ENCODE results near the gene FAM13A. TPM values are rescaled to one million over a fixed set of nuclear protein-coding genes. Genes with fewer than 3 reads are reported as not detected.

Gene FAM13A
- total and polyA plus RNA-seq, 2 donors (not counting 3 experiments of a cell fraction or from before 2014, with no cell fraction given): 3.3 to 10.5 TPM

DNA sequence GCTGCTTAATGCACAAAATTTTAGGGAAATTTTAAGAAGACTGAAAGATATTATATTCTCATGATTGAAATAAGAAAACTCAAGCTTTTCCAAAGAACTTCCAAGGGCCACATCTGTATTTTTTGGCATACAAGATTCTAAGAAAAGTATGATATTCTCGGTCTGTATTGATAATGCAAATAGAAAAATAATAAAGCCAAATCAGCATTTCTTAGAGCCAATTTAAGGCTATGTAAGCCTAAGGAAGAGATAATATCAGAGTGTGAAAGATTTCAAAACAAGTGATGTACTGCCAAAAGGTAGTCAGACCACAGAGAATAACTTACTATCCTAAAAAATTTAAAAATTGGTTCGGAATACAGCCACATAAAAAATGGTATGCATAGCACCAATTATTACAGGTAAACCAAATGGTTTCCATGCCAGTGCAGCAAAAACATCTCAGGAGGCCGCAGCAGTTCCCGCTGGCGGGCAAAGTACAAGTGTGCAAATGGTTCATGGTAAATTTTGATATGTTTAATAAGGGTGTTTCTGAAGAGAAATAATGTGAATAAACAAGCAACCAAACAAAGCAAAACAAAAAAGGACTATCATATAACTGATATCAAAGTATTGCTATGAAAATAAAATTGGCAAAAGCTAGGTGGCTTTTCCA, 324.1 kb downstream of the FAM13A start:
- Histone ChIP-seq H3K27me3 (ENCODE audit: control insufficient read depth in 2 of 2, insufficient read depth in 2 of 2, low read length in 2 of 2) (no peaks in the 10 kb centered on the region), H3K4me3 (replicated peaks in 1 of 3; ENCODE audit: insufficient read depth in 1 of 3, low read depth in 1 of 3, low read length in 3 of 3) (no peak overlapping the region), H3K9ac (replicated peaks; ENCODE audit: extremely low read depth, insufficient read depth, low read length) (no peak overlapping the region), H3K9me3 (replicated peaks; ENCODE audit: control insufficient read depth, insufficient read depth, low read length) (no peaks in the 10 kb centered on the region), H3K4me2 (ENCODE audit: insufficient read depth, low read length) (no peak overlapping the region), H3K79me2 (ENCODE audit: control insufficient read depth, insufficient read depth, low read length) (no peaks in the 10 kb centered on the region), H4K20me1 (replicated peaks; ENCODE audit: control insufficient read depth, extremely low read depth, insufficient read depth, low read length) (no peaks in the 10 kb centered on the region), H3K9me1 (replicated peaks; ENCODE audit: control insufficient read depth, extremely low read depth, insufficient read depth, low read length) (no peaks in the 10 kb centered on the region), H3K36me3 (ENCODE audit: control insufficient read depth in 2 of 2, extremely low read depth in 1 of 2, insufficient read depth in 2 of 2, low read length in 2 of 2) (peaks cover 0 to 6% of the 10 kb centered on the region in 2 experiments), H3K27ac (ENCODE audit: insufficient read depth, low read depth, low read length) (no peak overlapping the region), H3K4me1 (ENCODE audit: control insufficient read depth, extremely low read depth, insufficient read depth, low read length) (peaks cover 8% of the 10 kb centered on the region), H2AFZ (ENCODE audit: low read depth, low read length) (no peak overlapping the region)
- no TSS peak for BruUV-seq (replicated peaks)
- intact Hi-C loops (cut with micrococcal nuclease): no loop called here
- ChIA-PET POLR2A (no interaction called here), CTCF (no interaction called here)
- dilution Hi-C loops (cut with MboI; ENCODE audit: extremely low pct_ligation_motif_present, low sequenced_read_pairs): no loop called here
- no peak for TF ChIP-seq JUN (IDR thresholded peaks at IDR 0.05; ENCODE audit: borderline replicate concordance, insufficient read depth, insufficient read length, low read depth)
- TF ChIP-seq FOS (IDR thresholded peaks at IDR 0.05; ENCODE audit: borderline replicate concordance, insufficient read depth, low read length): no peak
- TF ChIP-seq GATA2 (IDR thresholded peaks at IDR 0.05; ENCODE audit: insufficient read depth, insufficient read length, low read depth, low read length): no peak
- TF ChIP-seq, protein P1, sequence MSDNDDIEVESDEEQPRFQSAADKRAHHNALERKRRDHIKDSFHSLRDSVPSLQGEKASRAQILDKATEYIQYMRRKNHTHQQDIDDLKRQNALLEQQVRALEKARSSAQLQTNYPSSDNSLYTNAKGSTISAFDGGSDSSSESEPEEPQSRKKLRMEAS (IDR thresholded peaks at IDR 0.05; ENCODE audit: insufficient read depth, insufficient read length): no peak
- no peak for TF ChIP-seq POLR2AphosphoS5 (IDR thresholded peaks at IDR 0.05; ENCODE audit: insufficient read depth, low read depth, low read length)
- no peak for TF ChIP-seq POLR2A (IDR thresholded peaks at IDR 0.05; ENCODE audit: low read depth, low read length)
- no peak for TF ChIP-seq EZH2 (IDR thresholded peaks at IDR 0.05; ENCODE audit: borderline replicate concordance, low read depth, low read length, severe bottlenecking)
- no peak for TF ChIP-seq MYC (IDR thresholded peaks at IDR 0.05; ENCODE audit: low read depth, low read length)
- TF ChIP-seq, protein P2, sequence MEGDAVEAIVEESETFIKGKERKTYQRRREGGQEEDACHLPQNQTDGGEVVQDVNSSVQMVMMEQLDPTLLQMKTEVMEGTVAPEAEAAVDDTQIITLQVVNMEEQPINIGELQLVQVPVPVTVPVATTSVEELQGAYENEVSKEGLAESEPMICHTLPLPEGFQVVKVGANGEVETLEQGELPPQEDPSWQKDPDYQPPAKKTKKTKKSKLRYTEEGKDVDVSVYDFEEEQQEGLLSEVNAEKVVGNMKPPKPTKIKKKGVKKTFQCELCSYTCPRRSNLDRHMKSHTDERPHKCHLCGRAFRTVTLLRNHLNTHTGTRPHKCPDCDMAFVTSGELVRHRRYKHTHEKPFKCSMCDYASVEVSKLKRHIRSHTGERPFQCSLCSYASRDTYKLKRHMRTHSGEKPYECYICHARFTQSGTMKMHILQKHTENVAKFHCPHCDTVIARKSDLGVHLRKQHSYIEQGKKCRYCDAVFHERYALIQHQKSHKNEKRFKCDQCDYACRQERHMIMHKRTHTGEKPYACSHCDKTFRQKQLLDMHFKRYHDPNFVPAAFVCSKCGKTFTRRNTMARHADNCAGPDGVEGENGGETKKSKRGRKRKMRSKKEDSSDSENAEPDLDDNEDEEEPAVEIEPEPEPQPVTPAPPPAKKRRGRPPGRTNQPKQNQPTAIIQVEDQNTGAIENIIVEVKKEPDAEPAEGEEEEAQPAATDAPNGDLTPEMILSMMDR (IDR thresholded peaks at IDR 0.05; ENCODE audit: extremely low read depth in 1 of 2, insufficient read depth in 1 of 2, low read depth in 1 of 2, low read length in 2 of 2): no peak
- DNase-seq (ENCODE audit: low read depth, low spot score) (no peak), FAIRE-seq (no peak)
